Lower leg skin (tissue), 4 donors: ENCODE data around the gene FBXO41. TPM values are rescaled to one million over a fixed set of nuclear protein-coding genes. Genes with fewer than 3 reads are reported as not detected.

ENCODE experiments used
- DNase-seq, 2 donors: peaks; one replicate each; pipeline ENCODE4 v3.0.0-alpha.2; 2019; ENCODE audit warnings: low spot score in 2 of 2
- H3K4me3 ChIP-seq: fragments of 200-600 bp; sonication (generic); 2 replicates; pipeline ENCODE4 v1.5.1; 2017; ENCODE audit warnings: mild to moderate bottlenecking, low read depth; ENCODE audit not compliant: poor library complexity, severe bottlenecking
- POLR2A ChIP-seq, 2 donors: fragments of 450-650 bp; IDR thresholded peaks; one replicate each; pipeline ENCODE4 v1.6.1; 2016 to 2017; ENCODE audit warnings: antibody characterized with exemption in 2 of 2, mild to moderate bottlenecking in 1 of 2, moderate library complexity in 1 of 2
- WGBS, 2 donors: methylation state at CpG; one replicate each; pipeline ENCODE4 v1.1.5; 2018; 5-methylcytosine and 5-hydroxymethylcytosine counted together
- intact Hi-C: fragments of 100-400 bp; cut with DNase I; formaldehyde crosslinking; loops from one replicate; pipeline ENCODE4 v1.15.0; 2023; ENCODE audit warnings: low total_unique reads
- total RNA-seq, 4 donors: library from RNA; depleted of rRNA; stranded (reverse); fragments of >200 nt; gene quantifications; one replicate each; pipeline ENCODE4 v1.1.0, GENCODE V29; 2016
- TF ChIP-seq, protein P1 (sequence below), 3 donors: fragments of 450-650 bp; IDR thresholded peaks; one replicate each; pipeline ENCODE4 v1.5.1; 2016; ENCODE audit warnings: antibody characterized with exemption in 3 of 3, mild to moderate bottlenecking in 3 of 3, moderate library complexity in 2 of 3

Gene FBXO41
- total RNA-seq, 4 donors from 2014 or later, result 2.9 to 4.1 (median 3.3) TPM

DNA sequence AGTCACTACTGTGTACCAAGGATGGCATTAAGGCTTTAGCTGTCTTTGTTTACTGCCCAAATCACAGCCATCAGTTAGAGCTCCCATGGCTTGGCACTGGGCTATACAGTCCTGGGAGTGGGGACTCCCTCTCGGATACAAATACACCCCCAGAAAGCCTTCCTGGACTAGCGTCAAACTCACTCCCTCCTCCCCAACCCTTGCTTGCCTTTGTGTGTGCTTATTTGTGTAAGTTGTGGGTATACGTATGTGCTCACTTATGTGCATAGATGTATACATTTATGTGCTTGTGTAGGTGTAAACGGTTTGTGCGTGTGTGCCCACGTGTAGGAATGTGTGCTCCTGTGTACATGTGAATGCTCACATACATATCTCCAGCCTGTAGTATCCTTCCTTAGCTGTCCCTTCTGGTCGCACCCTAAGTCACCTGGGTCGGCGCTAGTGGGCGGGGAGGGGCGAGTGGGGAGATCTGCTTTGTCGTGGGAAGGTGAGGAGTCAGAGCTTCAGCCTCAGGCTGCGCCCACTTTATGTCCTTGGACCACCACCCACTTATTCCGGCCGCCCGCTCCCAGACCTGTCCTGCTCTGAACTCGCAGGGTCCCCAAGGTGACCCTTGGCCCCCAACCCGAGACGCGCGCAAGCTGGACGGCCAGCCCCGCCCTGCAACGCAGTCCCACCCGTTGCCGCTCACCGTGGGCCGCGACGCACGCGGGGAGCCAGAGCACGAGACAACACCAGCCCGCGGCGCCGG, 51.7 kb downstream of the FBXO41 start:
- WGBS, 2 donors, result 2% methylated on average over 29 to 30 of the region's 37 CpGs

DNA sequence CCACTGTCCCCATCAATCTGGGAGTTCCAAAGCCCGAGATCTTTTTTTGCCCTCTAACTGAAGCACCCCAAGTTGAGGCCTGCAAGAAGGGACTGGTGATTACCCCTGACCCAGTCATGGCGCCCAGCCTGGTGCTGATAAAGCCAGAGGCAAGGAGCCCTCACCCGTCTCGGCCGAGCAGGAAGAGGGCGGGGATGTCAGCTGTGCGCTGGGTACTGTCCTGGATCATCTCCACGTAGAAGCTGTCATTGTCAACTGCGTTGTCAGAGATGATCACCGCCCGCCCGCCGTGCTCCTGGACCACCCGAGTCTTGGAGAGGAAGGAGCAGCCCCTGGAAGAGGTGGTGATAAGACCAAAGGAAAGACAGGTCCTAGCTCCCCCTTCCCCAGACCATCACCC, 55.6 kb downstream of the FBXO41 start:
- intact Hi-C loops, result no loop called here
- DNase-seq, result no peak
- H3K4me3 ChIP-seq, result no peak overlapping the region
- WGBS, 2 donors, result 80 to 83% methylated on average over 14 of the region's 14 CpGs
- no peak for TF ChIP-seq POLR2A (IDR thresholded peaks at IDR 0.05)
- TF ChIP-seq, protein P1, sequence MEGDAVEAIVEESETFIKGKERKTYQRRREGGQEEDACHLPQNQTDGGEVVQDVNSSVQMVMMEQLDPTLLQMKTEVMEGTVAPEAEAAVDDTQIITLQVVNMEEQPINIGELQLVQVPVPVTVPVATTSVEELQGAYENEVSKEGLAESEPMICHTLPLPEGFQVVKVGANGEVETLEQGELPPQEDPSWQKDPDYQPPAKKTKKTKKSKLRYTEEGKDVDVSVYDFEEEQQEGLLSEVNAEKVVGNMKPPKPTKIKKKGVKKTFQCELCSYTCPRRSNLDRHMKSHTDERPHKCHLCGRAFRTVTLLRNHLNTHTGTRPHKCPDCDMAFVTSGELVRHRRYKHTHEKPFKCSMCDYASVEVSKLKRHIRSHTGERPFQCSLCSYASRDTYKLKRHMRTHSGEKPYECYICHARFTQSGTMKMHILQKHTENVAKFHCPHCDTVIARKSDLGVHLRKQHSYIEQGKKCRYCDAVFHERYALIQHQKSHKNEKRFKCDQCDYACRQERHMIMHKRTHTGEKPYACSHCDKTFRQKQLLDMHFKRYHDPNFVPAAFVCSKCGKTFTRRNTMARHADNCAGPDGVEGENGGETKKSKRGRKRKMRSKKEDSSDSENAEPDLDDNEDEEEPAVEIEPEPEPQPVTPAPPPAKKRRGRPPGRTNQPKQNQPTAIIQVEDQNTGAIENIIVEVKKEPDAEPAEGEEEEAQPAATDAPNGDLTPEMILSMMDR (IDR thresholded peaks at IDR 0.05), result no peak

More for the DNA sequence above, 51.7 kb downstream of the FBXO41 start:
- peak overlapping the region; percentile 49 for H3K4me3 ChIP-seq
- peak in 1 of 2 donors; percentile 40 for DNase-seq
- intact Hi-C loops, result no loop called here
- TF ChIP-seq POLR2A (IDR thresholded peaks at IDR 0.05), result no peak
- TF ChIP-seq, protein P1 (IDR thresholded peaks at IDR 0.05), result no peak

- DNase-seq, result no peak
- H3K4me3 ChIP-seq, result no peak overlapping the region
- 86 to 92% methylated on average over 3 of the region's 3 CpGs for whole genome bisulfite sequencing, 2 donors
- TF ChIP-seq, protein P1 (IDR thresholded peaks at IDR 0.05), result no peak
- no peak for TF ChIP-seq POLR2A (IDR thresholded peaks at IDR 0.05)
- intact Hi-C loops, result no loop called here
Observed at GRCh38 chr2:73227086-73227485, 57.2 kb downstream of the FBXO41 start.

GRCh38 chr2:73225513-73226360, 58.5 kb downstream of the FBXO41 start:
- WGBS, 2 donors, result 79 to 89% methylated on average over 9 of the region's 9 CpGs

DNA sequence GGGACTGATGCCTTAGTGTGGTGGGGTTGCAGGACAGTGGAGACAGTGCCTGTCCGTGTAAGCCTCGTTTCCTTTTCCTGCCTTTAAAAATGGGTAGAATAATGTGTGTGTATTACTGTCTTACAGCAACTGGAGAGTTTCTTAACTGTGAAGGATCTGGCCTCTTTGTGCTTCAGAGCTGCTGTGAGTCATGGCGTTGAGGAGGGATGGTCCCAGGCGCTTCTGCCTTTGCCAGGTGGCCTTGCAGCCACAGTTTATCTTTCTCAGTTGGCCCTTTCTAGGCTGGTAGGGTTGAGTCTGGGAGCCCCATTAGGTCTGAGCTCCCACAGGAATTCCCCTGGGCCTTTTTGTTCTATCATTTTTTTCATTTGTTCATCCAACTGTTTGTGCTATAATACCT, 60.5 kb downstream of the FBXO41 start:
- TF ChIP-seq POLR2A (IDR thresholded peaks at IDR 0.05), result no peak
- TF ChIP-seq, protein P1 (IDR thresholded peaks at IDR 0.05), result no peak
- H3K4me3 ChIP-seq, result no peak overlapping the region
- intact Hi-C loops, result no loop called here
- no peak for DNase-seq
- 82 to 91% methylated on average over 4 of the region's 4 CpGs for WGBS, 2 donors

More at GRCh38 chr2:73225513-73226360, 58.5 kb downstream of the FBXO41 start:
- intact Hi-C loops, result no loop called here
- no peak overlapping the region for H3K4me3 ChIP-seq
- no peak for TF ChIP-seq POLR2A (IDR thresholded peaks at IDR 0.05)
- TF ChIP-seq, protein P1 (IDR thresholded peaks at IDR 0.05), result no peak
- DNase-seq, result no peak
